Upper lobe of left lung (tissue), 4 donors: ENCODE data around the gene HS3ST6.

Source experiments
- POLR2A ChIP-seq, 4 donors: fragments of 450-650 bp; IDR thresholded peaks; one replicate each; pipeline ENCODE4 v1.5.1; 2016 to 2017; ENCODE audit warnings: antibody characterized with exemption in 4 of 4, mild to moderate bottlenecking in 2 of 4
- TF ChIP-seq, protein P1 (sequence below), 6 experiments: fragments of 450-650 bp in 4 of 6; fragments of 200-600 bp in 2 of 6; sonication (generic) in 2 of 6; IDR thresholded peaks; one replicate each; pipeline ENCODE4 v1.5.1; 2016 to 2019; ENCODE audit warnings: antibody characterized with exemption in 6 of 6

- TF ChIP-seq, protein P1, sequence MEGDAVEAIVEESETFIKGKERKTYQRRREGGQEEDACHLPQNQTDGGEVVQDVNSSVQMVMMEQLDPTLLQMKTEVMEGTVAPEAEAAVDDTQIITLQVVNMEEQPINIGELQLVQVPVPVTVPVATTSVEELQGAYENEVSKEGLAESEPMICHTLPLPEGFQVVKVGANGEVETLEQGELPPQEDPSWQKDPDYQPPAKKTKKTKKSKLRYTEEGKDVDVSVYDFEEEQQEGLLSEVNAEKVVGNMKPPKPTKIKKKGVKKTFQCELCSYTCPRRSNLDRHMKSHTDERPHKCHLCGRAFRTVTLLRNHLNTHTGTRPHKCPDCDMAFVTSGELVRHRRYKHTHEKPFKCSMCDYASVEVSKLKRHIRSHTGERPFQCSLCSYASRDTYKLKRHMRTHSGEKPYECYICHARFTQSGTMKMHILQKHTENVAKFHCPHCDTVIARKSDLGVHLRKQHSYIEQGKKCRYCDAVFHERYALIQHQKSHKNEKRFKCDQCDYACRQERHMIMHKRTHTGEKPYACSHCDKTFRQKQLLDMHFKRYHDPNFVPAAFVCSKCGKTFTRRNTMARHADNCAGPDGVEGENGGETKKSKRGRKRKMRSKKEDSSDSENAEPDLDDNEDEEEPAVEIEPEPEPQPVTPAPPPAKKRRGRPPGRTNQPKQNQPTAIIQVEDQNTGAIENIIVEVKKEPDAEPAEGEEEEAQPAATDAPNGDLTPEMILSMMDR (IDR thresholded peaks at IDR 0.05), result no peak
- no peak for TF ChIP-seq POLR2A (IDR thresholded peaks at IDR 0.05)
These were observed 33.3 kb downstream of the HS3ST6 start for GRCh38 chr16:1884889-1885288.
